Breast epithelium (tissue), 4 donors: ENCODE results near the gene PAFAH1B1. TPM values are rescaled to one million over a fixed set of nuclear protein-coding genes. Genes with fewer than 3 reads are reported as not detected.
"Not testable (repeated sequence)": the region's sequence is repeated elsewhere in the genome, so short reads cannot be mapped to it uniquely, and the experiment has no call there.

Experiments
- DNase-seq, 2 donors: peaks; one replicate each; pipeline ENCODE4 v3.0.0-alpha.2; 2019; ENCODE audit warnings: low spot score in 2 of 2
- H3K27ac ChIP-seq, 2 donors: fragments of 200-600 bp; sonication (generic) in 1 of 2; one replicate each; pipeline ENCODE4 v1.5.1; 2016 to 2019; ENCODE audit warnings: mild to moderate bottlenecking in 1 of 2
- H3K27me3 ChIP-seq, 2 donors: fragments of 200-600 bp; sonication (generic) in 1 of 2; one replicate each; pipeline versions ENCODE4 v1.5.1 to v1.6.0; 2017 to 2019; ENCODE audit warnings: control low read depth in 1 of 2, mild to moderate bottlenecking in 1 of 2
- H3K36me3 ChIP-seq: fragments of 200-600 bp; one replicate; pipeline ENCODE4 v1.5.1; 2019
- H3K4me1 ChIP-seq, 2 donors: fragments of 200-600 bp; sonication (generic); one replicate each; pipeline ENCODE4 v1.5.1; 2016 to 2019; ENCODE audit warnings: control low read depth in 1 of 2
- H3K4me3 ChIP-seq, 3 donors: fragments of 200-600 bp; sonication (generic); 1 replicate in 2 of 3; 2 replicates in 1 of 3; pipeline ENCODE4 v1.5.1; 2016 to 2019; ENCODE audit warnings: mild to moderate bottlenecking in 3 of 3, moderate library complexity in 2 of 3
- H3K9me3 ChIP-seq, 2 donors: fragments of 200-600 bp; sonication (generic) in 1 of 2; one replicate each; pipeline ENCODE4 v1.5.1; 2016 to 2019; ENCODE audit warnings: control low read depth in 1 of 2
- CTCF ChIP-seq, 3 donors: fragments of 450-650 bp; IDR thresholded peaks; one replicate each; pipeline ENCODE4 v1.5.1; 2016 to 2017; ENCODE audit warnings: antibody characterized with exemption in 3 of 3, mild to moderate bottlenecking in 3 of 3, moderate library complexity in 3 of 3
- POLR2A ChIP-seq: fragments of 450-650 bp; IDR thresholded peaks from one replicate; pipeline ENCODE4 v1.6.1; 2016; ENCODE audit warnings: antibody characterized with exemption, mild to moderate bottlenecking, moderate library complexity
- POLR2AphosphoS5 ChIP-seq, 3 donors: sonication (generic); formaldehyde crosslinking; IDR thresholded peaks; one replicate each; pipeline ENCODE4 v1.6.1; 2017; ENCODE audit warnings: antibody characterized with exemption in 3 of 3
- intact Hi-C: fragments of 100-400 bp; cut with DNase I; formaldehyde crosslinking; loops from one replicate; pipeline ENCODE4 v1.15.1; 2023; ENCODE audit warnings: low total_unique reads
- total RNA-seq, 3 donors: library from RNA; depleted of rRNA; stranded (reverse); fragments of >200 nt; gene quantifications; one replicate each; pipeline ENCODE4 v1.1.0, GENCODE V29; 2016

PAFAH1B1 gene
- total RNA-seq, 3 donors from 2014 or later: 99.5 to 134 (median 119) TPM

DNA sequence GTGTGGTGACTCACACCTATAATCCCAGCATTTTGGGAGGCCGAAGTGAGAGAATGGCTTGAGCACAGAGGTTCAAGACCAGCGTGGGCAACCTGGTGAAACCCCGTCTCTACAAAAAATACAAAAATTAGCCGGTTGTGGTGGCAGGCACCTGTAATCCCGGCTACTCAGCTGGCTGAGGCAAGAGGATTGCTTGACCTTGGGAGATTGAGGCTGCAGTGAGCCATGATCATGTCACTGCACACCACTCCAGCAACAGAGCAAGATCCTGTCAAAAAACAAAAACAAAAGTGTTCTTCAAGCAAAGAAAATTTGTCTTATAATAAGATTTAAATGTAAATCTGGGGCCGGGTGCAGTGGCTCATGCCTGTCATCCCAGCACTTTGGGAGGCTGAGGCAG, 51.5 kb downstream of the PAFAH1B1 start:
- intact Hi-C loops: no loop called here
- Histone ChIP-seq H3K27me3 (no peaks in the 10 kb centered on the region), H3K4me3 (no peak overlapping the region), H3K36me3 (no peaks in the 10 kb centered on the region), H3K27ac (no peak overlapping the region), H3K9me3 (no peaks in the 10 kb centered on the region), H3K4me1 (no peaks in the 10 kb centered on the region)
- no peak for DNase-seq
- no peak for TF ChIP-seq CTCF (IDR thresholded peaks at IDR 0.05)
- no peak for TF ChIP-seq POLR2AphosphoS5 (IDR thresholded peaks at IDR 0.05)
- TF ChIP-seq POLR2A: no peak

GRCh38 chr17:2647957-2648356, 54.5 kb downstream of the PAFAH1B1 start:
- TF ChIP-seq POLR2A (no peak), POLR2AphosphoS5 (IDR thresholded peaks at IDR 0.05) (no peak), CTCF (IDR thresholded peaks at IDR 0.05) (no peak)

GRCh38 chr17:2649191-2649590, 55.7 kb downstream of the PAFAH1B1 start:
- intact Hi-C loops: no loop called here
- H3K4me1 ChIP-seq: no peaks in the 10 kb centered on the region
- H3K27me3 ChIP-seq: no peaks in the 10 kb centered on the region
- H3K9me3 ChIP-seq: no peaks in the 10 kb centered on the region
- TF ChIP-seq POLR2AphosphoS5 (IDR thresholded peaks at IDR 0.05) (no peak), POLR2A (no peak), CTCF (IDR thresholded peaks at IDR 0.05) (no peak)
- no peak for DNase-seq
- no peaks in the 10 kb centered on the region for H3K36me3 ChIP-seq
- no peak overlapping the region for H3K27ac ChIP-seq
- no peak overlapping the region for H3K4me3 ChIP-seq

More at GRCh38 chr17:2647957-2648356, 54.5 kb downstream of the PAFAH1B1 start:
- no peak overlapping the region for H3K4me3 ChIP-seq
- no peaks in the 10 kb centered on the region for H3K9me3 ChIP-seq
- no peak for DNase-seq
- H3K4me1 ChIP-seq: no peaks in the 10 kb centered on the region
- H3K36me3 ChIP-seq: no peaks in the 10 kb centered on the region
- no peak overlapping the region for H3K27ac ChIP-seq
- intact Hi-C loops: no loop called here
- no peaks in the 10 kb centered on the region for H3K27me3 ChIP-seq

DNA sequence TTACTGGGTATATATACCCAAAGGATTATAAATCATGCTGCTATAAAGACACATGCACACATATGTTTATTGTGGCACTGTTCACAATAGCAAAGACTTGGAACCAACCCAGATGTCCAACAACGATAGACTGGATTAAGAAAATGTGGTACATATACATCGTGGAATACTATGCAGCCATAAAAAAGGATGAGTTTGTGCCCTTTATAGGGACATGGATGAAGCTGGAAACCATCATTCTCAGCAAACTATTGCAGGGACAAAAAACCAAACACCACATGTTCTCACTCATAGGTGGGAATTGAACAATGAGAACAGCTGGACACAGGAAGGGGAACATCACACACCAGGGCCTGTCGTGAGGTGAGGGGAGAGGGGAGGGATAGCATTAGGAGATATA, 59.5 kb downstream of the PAFAH1B1 start:
- H3K27me3 ChIP-seq, intact Hi-C loops, DNase-seq, H3K36me3 ChIP-seq, H3K4me3 ChIP-seq, H3K4me1 ChIP-seq, H3K9me3 ChIP-seq, H3K27ac ChIP-seq: not testable (repeated sequence)

DNA sequence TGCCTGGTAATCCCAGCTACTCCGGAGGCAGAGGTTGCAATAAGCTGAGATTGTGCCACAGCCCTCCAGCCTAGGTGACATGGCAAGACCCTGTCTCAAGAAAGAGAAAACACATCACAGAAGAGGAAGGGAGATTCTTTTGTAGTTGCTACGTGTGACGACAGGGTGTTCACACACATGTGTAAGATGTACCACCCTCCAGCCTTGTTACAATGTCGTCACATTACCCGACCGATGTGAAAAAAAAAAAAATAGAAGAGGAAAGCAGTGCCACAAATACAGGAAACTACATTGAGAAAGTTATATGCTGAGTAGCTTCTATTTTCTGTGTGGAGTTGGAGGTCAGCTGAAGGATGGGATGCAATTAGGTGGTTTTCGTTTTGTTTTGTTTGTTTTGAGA, 62.1 kb downstream of the PAFAH1B1 start:
- H3K9me3 ChIP-seq: no peaks in the 10 kb centered on the region
- no peak for DNase-seq
- no peak overlapping the region for H3K27ac ChIP-seq
- intact Hi-C loops: no loop called here
- no peak overlapping the region for H3K4me3 ChIP-seq
- no peaks in the 10 kb centered on the region for H3K36me3 ChIP-seq
- H3K4me1 ChIP-seq: no peaks in the 10 kb centered on the region
- TF ChIP-seq CTCF (IDR thresholded peaks at IDR 0.05): no peak
- TF ChIP-seq POLR2AphosphoS5 (IDR thresholded peaks at IDR 0.05): no peak
- TF ChIP-seq POLR2A: no peak
- no peaks in the 10 kb centered on the region for H3K27me3 ChIP-seq

GRCh38 chr17:2656283-2656682, 62.8 kb downstream of the PAFAH1B1 start:
- Histone ChIP-seq H3K27ac (no peak overlapping the region), H3K27me3 (no peaks in the 10 kb centered on the region), H3K4me1 (no peaks in the 10 kb centered on the region), H3K9me3 (no peaks in the 10 kb centered on the region), H3K4me3 (no peak overlapping the region), H3K36me3 (no peaks in the 10 kb centered on the region)
- no peak for DNase-seq
- no peak for TF ChIP-seq CTCF (IDR thresholded peaks at IDR 0.05)
- TF ChIP-seq POLR2A: no peak
- intact Hi-C loops: no loop called here

- intact Hi-C loops, H3K4me3 ChIP-seq, H3K4me1 ChIP-seq, DNase-seq, H3K36me3 ChIP-seq, H3K9me3 ChIP-seq, H3K27ac ChIP-seq, H3K27me3 ChIP-seq: not testable (repeated sequence)
Measured at GRCh38 chr17:2659337-2659736, 65.9 kb downstream of the PAFAH1B1 start.

DNA sequence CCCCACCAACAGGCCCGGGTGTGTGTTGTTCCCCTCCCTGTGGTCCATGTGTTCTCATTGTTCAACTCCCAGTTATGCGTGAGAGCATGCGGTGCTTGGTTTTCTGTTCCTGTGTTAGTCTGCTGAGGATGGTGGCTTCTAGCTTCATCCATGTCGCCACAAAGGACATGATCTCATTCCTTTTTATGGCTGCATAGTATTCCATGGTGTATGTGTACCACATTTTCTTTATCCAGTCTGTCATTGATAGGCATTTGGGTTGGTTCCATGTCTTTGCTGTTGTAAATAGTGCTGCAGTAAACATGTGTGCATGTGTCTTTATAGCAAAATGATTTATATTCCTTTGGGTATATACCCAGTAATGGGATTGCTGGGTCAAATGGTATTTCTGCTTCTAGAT, 67.0 kb downstream of the PAFAH1B1 start:
- intact Hi-C loops, H3K4me3 ChIP-seq, H3K27ac ChIP-seq: not testable (repeated sequence)

More for the DNA sequence above, 67.0 kb downstream of the PAFAH1B1 start:
- not testable (repeated sequence) for H3K36me3 ChIP-seq, DNase-seq, H3K9me3 ChIP-seq, H3K4me1 ChIP-seq, H3K27me3 ChIP-seq
